ENCODE results near the gene XPNPEP1. TPM values are rescaled to one million over a fixed set of nuclear protein-coding genes. Genes with fewer than 3 reads are reported as not detected.

XPNPEP1 gene
- total RNA-seq, 2 donors from 2014 or later: 97.5 to 108 TPM

DNA sequence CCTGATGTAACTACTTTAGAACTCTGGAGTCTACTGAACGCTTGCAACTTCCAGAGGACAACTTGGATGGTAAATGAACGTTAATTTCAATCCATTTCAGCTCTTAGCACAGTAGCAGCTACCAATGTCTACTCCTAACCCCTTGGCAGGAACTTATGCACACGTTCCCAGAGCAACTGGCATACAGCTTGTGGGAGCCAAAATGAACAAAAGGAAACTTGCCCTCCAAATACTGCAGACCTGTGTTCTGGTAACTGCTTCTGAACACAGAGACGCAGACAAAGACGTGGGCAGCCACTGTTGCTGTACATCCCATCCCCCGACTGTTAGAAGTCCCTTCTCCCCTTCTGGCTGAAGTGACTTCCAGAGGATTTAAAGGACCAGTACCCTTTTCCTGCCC lies 61.3 kb downstream of the XPNPEP1 start:
- no peak overlapping the region for H3K27ac Mint-ChIP-seq
- H3K27me3 Mint-ChIP-seq: no peaks in the 10 kb centered on the region
- no peak for ATAC-seq (replicated peaks)
- H3K4me1 Mint-ChIP-seq: no peaks in the 10 kb centered on the region
- no peak overlapping the region for H3K4me3 Mint-ChIP-seq
- peaks cover 48% of the 10 kb centered on the region for H3K36me3 Mint-ChIP-seq (ENCODE audit: low read depth)
- H3K9me3 Mint-ChIP-seq: peaks cover 9% of the 10 kb centered on the region

DNA sequence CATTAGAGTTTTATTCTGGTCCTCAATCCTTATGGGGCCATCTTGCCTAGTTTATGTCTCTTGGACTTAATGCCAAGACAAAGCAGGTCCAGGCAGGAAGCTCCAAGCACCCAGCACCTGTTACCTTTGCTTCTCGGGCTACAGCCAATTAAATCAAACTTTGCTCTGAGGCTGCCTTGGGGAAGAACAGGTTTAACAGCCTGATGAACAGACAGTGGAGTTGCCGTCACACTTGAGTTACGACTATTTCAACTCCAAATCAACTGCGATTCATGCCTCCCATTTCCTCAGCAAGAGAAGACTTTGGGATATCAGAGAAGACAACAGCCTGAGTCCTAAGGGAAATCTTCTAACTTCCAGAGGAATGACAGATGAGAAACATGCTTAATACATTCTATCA lies 62.2 kb downstream of the XPNPEP1 start:
- peaks cover 9% of the 10 kb centered on the region for H3K9me3 Mint-ChIP-seq
- no peak overlapping the region for H3K27ac Mint-ChIP-seq
- peaks cover 38% of the 10 kb centered on the region for H3K36me3 Mint-ChIP-seq (ENCODE audit: low read depth)
- no peaks in the 10 kb centered on the region for H3K27me3 Mint-ChIP-seq
- no peak overlapping the region for H3K4me3 Mint-ChIP-seq
- H3K4me1 Mint-ChIP-seq: no peaks in the 10 kb centered on the region
- no peak for ATAC-seq (replicated peaks)

DNA sequence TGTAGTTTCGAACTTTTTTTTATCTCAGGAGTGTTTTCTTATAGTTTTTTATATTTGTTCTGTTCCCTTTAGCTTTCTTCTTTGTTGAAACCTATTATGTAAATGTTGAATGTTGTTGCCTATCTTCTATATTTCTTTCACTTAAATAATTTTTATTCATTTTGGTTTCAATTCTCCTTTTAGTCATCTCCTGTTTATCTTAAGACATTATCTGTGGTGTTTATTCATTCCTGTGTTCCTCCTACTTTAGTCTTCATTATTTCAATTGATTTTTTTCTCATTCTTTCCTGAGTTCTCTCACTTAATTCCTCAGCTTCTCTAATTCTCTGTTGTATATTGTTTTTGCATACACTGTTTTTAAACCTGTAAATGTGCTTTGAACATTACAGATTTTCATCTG lies 64.1 kb downstream of the XPNPEP1 start:
- H3K4me3 Mint-ChIP-seq: no peak overlapping the region
- no peak for ATAC-seq (replicated peaks)
- peaks cover 8% of the 10 kb centered on the region for H3K9me3 Mint-ChIP-seq
- H3K4me1 Mint-ChIP-seq: no peaks in the 10 kb centered on the region
- H3K27me3 Mint-ChIP-seq: no peaks in the 10 kb centered on the region
- peaks cover 20% of the 10 kb centered on the region for H3K36me3 Mint-ChIP-seq (ENCODE audit: low read depth)
- H3K27ac Mint-ChIP-seq: peak overlapping the region; percentile 13

DNA sequence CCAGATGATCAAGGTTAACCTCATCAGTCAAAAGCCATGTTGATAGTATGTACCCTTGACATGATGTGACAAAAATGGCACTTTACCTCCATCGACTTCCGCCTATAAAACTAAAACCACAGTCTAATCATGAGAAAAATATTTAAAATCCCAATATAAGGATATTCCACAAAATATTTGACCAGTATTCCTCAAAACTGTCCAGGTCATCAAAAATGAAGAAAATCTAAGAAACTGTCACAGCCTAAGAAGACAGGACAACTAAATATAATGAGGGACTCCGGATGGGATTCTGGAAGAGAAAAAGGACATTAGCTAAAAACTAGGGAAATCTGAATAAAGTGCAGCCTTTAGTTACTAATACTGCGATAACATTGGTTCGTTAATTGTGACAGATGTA lies 67.6 kb downstream of the XPNPEP1 start:
- no peaks in the 10 kb centered on the region for H3K36me3 Mint-ChIP-seq (ENCODE audit: low read depth)

DNA sequence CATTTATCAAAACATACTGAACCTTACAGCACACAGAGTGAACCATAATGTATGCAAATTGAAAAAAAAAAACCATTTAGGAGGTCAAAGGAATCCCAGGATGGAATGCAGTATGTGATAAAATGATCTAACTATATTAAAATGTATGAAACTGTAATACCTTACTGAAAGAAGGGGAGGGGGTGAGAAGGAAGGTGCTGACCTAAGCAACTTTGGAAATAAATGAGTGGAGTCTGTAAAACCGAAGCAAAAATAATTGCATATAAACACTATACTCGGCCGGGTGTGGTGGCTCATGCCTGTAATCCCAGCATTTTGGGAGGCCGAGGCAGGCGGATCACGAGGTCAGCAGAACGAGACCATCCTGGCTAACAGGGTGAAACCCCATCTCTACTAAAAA lies 69.4 kb downstream of the XPNPEP1 start:
- Mint-ChIP-seq H3K4me1 (peaks cover 7% of the 10 kb centered on the region), H3K27ac (no peak overlapping the region), H3K36me3 (ENCODE audit: low read depth) (no peaks in the 10 kb centered on the region), H3K9me3 (no peaks in the 10 kb centered on the region), H3K4me3 (no peak overlapping the region), H3K27me3 (peaks cover 3% of the 10 kb centered on the region)
- ATAC-seq (replicated peaks): no peak

More for the DNA sequence above, 67.6 kb downstream of the XPNPEP1 start:
- H3K4me1 Mint-ChIP-seq: peaks cover 7% of the 10 kb centered on the region
- no peaks in the 10 kb centered on the region for H3K9me3 Mint-ChIP-seq
- H3K27ac Mint-ChIP-seq: no peak overlapping the region
- H3K27me3 Mint-ChIP-seq: peaks cover 3% of the 10 kb centered on the region
- no peak for ATAC-seq (replicated peaks)
- H3K4me3 Mint-ChIP-seq: no peak overlapping the region

DNA sequence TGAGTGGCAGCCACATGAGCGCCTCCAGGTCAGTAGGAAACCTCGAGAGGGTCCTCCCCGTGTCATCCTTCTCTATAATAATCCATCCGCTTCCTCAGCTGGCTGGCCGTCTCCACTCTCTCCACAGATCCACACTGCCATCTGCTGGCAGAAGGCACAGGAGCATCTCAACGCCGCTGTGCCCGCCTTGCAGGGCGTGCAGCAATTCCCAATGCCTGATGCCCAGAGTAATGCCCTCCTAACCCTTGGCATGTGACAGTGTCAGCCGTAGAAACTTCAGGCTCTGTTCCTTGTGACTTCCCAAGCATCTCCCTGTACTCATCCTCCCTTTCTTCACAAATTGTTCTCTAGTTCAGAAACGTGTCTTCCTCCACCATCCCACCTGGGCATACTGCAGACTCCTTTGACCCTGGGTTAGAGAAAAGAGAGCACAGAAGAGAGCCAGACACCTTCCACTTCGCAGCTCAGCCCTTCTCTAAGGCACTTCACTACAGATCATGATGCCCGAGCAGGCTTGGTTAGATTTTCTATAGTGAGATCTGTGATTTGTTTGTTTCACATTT lies 70.8 kb downstream of the XPNPEP1 start:
- H3K36me3 Mint-ChIP-seq (ENCODE audit: low read depth): no peaks in the 10 kb centered on the region
- peaks cover 3% of the 10 kb centered on the region for H3K27me3 Mint-ChIP-seq
- H3K27ac Mint-ChIP-seq: no peak overlapping the region
- no peak overlapping the region for H3K4me3 Mint-ChIP-seq
- peaks cover 7% of the 10 kb centered on the region for H3K4me1 Mint-ChIP-seq
- no peaks in the 10 kb centered on the region for H3K9me3 Mint-ChIP-seq
- peak; percentile 80 for ATAC-seq (replicated peaks)

DNA sequence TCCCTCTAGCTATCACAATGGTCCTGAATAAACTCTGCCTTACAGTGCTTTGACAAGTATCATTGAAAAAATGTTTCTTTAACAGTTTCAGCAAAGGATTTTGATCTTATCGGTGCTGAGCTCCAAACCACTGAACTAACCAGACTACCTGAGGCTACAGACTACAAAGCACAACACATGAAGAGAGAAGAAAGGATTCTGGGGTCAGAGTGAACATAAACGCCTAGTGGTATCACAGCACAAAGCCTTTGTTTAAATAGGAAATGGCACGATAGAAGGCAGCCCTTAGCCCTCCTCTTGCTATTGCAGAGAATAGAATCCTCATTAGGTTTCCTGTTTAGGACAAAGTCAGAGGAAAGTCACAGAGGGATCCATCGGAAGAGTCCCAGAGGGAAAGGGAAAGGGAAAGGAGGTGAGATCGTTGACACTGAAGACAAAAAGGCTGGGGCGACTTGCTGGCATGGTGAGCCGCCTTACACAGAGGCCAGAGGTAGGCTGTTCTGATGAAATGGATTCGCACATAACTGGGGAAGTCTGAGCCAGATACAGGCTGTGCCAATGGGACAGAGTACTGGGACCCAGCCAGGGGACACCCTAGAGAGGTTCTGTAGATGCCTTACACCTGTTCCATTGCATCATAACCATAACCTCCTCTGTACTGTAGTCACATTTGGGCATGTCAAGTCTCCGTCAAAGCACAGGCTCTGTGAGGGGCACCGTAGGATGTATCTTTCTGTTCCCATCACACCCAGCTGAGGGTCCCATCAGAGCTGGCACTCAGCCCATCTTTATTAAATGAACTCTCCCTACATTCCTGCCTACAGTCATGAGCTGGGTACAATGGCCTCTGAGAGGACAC lies 71.5 kb downstream of the XPNPEP1 start:
- peak; percentile 11 for ATAC-seq (replicated peaks)
- H3K36me3 Mint-ChIP-seq (ENCODE audit: low read depth): no peaks in the 10 kb centered on the region
- no peaks in the 10 kb centered on the region for H3K9me3 Mint-ChIP-seq
- no peak overlapping the region for H3K4me3 Mint-ChIP-seq
- peaks cover 7% of the 10 kb centered on the region for H3K4me1 Mint-ChIP-seq
- no peak overlapping the region for H3K27ac Mint-ChIP-seq
- peaks cover 3% of the 10 kb centered on the region for H3K27me3 Mint-ChIP-seq

DNA sequence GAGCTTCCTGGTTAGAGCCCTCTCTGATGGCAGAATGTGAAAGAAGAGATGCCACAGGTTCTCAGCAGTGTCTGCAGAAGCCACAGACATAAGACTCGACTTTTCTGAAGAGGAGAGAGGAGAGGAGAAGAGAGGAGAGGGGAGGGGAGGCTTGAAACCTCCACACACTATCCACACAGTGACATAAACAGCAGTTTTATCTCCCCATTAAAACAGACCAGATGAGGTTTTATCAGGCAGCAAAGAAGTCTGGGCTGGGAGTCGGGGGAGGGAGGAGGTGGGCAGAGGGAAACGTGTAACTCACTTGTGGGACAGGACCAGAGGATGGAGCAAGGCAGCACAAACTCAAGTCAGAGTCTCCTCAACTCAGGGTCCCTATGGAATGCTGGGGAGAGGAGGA lies 76.5 kb downstream of the XPNPEP1 start:
- no peak overlapping the region for H3K27ac Mint-ChIP-seq
- no peaks in the 10 kb centered on the region for H3K9me3 Mint-ChIP-seq
- H3K27me3 Mint-ChIP-seq: peaks cover 12% of the 10 kb centered on the region
- no peak for ATAC-seq (replicated peaks)
- no peak overlapping the region for H3K4me3 Mint-ChIP-seq
- H3K36me3 Mint-ChIP-seq (ENCODE audit: low read depth): no peaks in the 10 kb centered on the region
- no peaks in the 10 kb centered on the region for H3K4me1 Mint-ChIP-seq

DNA sequence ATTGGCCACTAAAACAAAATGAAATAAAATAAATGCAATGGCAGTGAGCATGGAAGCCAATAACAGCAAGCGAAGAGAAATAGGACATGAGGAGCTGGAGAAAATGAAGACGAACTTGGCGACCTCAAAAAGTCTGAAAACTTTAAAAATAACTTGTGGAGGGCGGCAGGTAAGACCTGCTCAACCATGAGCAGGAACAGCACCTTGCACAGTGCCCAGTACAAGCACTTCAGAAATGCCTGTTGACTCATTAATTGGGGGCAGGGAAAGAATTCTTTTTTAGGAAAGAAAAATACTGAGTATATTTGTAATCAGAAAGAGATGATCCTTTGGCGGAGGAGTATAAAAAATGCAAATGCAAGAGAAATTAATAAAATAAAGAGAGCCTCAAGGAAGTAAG lies 78.0 kb downstream of the XPNPEP1 start:
- Mint-ChIP-seq H3K27ac (no peak overlapping the region), H3K4me1 (no peaks in the 10 kb centered on the region)

DNA sequence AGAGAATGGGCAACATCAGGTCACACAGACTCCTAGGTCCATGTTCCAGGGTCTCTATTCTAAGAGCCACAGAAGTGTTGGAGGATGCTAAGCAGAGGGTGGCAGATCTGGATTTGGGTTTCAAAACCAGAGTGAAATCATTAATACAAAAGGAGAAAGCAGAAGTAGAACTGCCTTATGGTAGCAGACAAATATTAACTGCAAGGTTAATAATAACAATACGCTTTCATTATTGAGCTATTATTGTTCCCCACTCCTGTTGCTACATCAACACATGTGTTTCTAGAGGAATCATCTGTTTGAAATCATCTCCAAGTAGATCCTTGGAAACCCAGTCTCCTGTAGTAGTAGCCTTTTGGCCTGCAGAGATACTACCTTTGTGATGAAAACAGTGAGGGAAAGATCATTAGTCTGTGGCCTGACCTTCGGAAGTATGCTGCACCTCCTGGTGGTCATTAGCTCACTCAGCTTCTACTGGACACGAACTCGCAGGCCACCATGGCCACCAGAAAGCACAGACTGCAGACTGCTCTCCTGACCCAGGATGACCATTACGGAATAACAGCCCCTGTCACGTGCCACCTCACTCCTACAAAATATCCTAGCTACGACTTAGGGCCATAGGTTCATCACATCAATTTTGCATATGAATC lies 84.6 kb downstream of the XPNPEP1 start:
- H3K4me1 Mint-ChIP-seq: no peaks in the 10 kb centered on the region
- H3K36me3 Mint-ChIP-seq (ENCODE audit: low read depth): no peaks in the 10 kb centered on the region
- H3K27ac Mint-ChIP-seq: no peak overlapping the region
- ATAC-seq (replicated peaks): no peak
- H3K9me3 Mint-ChIP-seq: no peaks in the 10 kb centered on the region
- H3K27me3 Mint-ChIP-seq: peaks cover 13% of the 10 kb centered on the region
- no peak overlapping the region for H3K4me3 Mint-ChIP-seq

More for the DNA sequence above, 78.0 kb downstream of the XPNPEP1 start:
- Mint-ChIP-seq H3K27me3 (peaks cover 9% of the 10 kb centered on the region), H3K4me3 (no peak overlapping the region), H3K36me3 (ENCODE audit: low read depth) (no peaks in the 10 kb centered on the region), H3K9me3 (no peaks in the 10 kb centered on the region)
- ATAC-seq (replicated peaks): no peak

DNA sequence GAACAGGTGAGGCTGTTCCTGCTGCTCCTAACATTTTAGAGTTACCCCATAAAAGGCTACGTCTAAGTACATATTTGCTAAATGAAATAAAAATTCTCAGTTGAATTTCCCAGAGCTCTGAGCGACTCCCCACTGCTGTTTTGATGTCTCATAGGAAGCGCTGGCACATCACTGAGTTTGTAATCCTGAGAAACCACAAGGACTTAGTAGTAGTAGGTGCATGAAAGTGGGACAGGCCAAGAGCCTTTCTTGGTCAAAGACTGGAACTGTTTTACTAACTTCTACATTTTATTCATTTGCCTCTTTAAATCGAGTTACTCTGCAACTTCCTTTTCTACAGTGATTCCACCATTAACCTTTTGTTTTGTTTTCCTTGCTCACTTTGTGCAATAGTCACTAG lies 85.9 kb downstream of the XPNPEP1 start:
- H3K36me3 Mint-ChIP-seq (ENCODE audit: low read depth): no peaks in the 10 kb centered on the region
- ATAC-seq (replicated peaks): peak; percentile 91

DNA sequence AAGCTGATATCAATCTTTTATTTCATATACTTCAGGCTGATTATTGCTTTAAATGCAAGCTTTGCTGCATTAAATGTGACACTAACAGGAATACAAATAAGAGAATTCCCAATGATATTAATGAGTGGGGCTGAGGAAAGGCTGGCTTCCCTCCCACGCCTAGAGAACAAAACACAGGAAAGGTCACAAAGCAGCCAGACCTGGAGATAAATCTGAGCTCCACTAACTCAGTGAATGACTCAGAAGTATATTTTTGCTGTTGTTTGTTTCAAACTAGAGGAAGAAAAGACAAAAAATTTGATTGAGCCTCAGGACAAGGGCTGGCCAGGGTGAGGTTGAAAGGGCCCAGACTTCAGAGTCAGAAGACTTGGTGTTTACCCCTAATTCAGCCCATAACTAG lies 88.1 kb downstream of the XPNPEP1 start:
- H3K4me3 Mint-ChIP-seq: no peak overlapping the region
- H3K27me3 Mint-ChIP-seq: peaks cover 13% of the 10 kb centered on the region
- no peak for ATAC-seq (replicated peaks)

More for the DNA sequence above, 85.9 kb downstream of the XPNPEP1 start:
- no peaks in the 10 kb centered on the region for H3K9me3 Mint-ChIP-seq
- peaks cover 13% of the 10 kb centered on the region for H3K27me3 Mint-ChIP-seq
- H3K27ac Mint-ChIP-seq: no peak overlapping the region
- no peak overlapping the region for H3K4me3 Mint-ChIP-seq
- no peaks in the 10 kb centered on the region for H3K4me1 Mint-ChIP-seq

DNA sequence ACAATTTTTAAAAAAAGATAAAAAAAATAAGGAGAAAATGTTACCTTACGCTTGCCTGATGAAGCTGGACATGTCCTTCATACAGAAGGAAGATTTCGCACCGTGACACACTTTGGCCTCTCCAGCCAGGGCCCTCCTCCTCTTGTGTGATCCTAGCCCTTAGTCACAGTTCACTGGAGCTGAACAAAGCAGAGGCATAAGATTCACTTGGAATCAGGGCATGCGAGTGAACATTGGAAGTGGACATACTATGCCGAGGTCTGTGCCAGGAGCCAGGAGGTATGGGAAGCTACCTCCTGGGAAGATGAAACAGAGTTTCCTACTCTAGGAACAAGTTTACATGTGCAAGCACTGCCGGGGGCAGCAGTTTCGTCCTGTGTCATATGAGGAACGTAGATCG lies 91.5 kb downstream of the XPNPEP1 start:
- no peak for ATAC-seq (replicated peaks)
- H3K27ac Mint-ChIP-seq: no peak overlapping the region

More for the DNA sequence above, 88.1 kb downstream of the XPNPEP1 start:
- Mint-ChIP-seq H3K9me3 (no peaks in the 10 kb centered on the region), H3K27ac (no peak overlapping the region), H3K4me1 (no peaks in the 10 kb centered on the region), H3K36me3 (ENCODE audit: low read depth) (no peaks in the 10 kb centered on the region)

DNA sequence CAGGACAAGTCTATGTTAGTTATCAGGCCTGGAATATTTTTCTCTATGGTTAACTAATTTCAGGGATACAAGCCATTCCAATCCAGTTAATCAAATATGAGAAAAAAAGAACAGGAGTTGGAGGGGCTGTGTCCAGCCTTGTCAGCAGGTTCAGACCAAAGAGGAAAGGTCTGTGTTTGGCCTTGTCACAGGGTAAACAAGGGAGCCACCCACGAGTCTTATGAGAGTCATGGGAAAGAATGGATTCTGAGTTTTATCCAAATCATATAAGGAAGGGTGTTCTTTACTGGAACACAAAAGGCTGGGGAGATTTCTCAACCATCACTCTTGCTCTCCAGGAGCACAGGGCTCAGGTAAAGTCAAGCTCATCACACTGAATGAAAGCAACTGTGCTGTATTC lies 99.1 kb downstream of the XPNPEP1 start:
- no peak for ATAC-seq (replicated peaks)
- Mint-ChIP-seq H3K9me3 (no peaks in the 10 kb centered on the region), H3K27ac (no peak overlapping the region), H3K27me3 (peaks cover 28% of the 10 kb centered on the region), H3K4me1 (no peaks in the 10 kb centered on the region), H3K4me3 (no peak overlapping the region), H3K36me3 (ENCODE audit: low read depth) (no peaks in the 10 kb centered on the region)

More for the DNA sequence above, 91.5 kb downstream of the XPNPEP1 start:
- H3K4me1 Mint-ChIP-seq: no peaks in the 10 kb centered on the region
- no peaks in the 10 kb centered on the region for H3K9me3 Mint-ChIP-seq
- no peaks in the 10 kb centered on the region for H3K36me3 Mint-ChIP-seq (ENCODE audit: low read depth)
- H3K4me3 Mint-ChIP-seq: no peak overlapping the region
- H3K27me3 Mint-ChIP-seq: peaks cover 8% of the 10 kb centered on the region

DNA sequence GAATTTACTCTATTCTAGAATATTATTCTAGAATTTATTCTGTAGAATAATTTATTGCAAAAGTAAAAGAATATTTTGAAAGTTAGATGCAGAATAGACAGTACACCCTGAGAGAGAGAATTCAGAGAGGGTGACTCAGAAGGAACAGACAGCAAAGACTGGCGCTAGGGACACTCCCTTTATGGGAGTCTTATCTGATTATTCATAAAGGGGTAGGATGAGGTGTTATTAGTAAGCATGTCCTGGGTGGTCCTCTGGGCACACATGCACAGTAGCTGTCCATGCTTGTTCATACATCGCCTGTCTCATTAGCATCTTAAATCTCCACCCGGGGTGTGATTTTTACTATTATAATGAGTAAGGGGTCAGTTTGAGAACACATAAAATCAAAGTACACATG lies 100.1 kb downstream of the XPNPEP1 start:
- ATAC-seq (replicated peaks): no peak
- no peaks in the 10 kb centered on the region for H3K4me1 Mint-ChIP-seq
- H3K4me3 Mint-ChIP-seq: no peak overlapping the region
- peaks cover 28% of the 10 kb centered on the region for H3K27me3 Mint-ChIP-seq
- H3K9me3 Mint-ChIP-seq: no peaks in the 10 kb centered on the region
- H3K36me3 Mint-ChIP-seq (ENCODE audit: low read depth): no peaks in the 10 kb centered on the region
- H3K27ac Mint-ChIP-seq: no peak overlapping the region
